CD4-positive, alpha-beta T cell treated with Interleukin-4 for 4 hours (primary cell): ENCODE results near the gene LRP2.

Source experiments
- DNase-seq: peaks from one replicate; pipeline ENCODE4 v3.0.0-alpha.2; 2020

LRP2 gene

DNA sequence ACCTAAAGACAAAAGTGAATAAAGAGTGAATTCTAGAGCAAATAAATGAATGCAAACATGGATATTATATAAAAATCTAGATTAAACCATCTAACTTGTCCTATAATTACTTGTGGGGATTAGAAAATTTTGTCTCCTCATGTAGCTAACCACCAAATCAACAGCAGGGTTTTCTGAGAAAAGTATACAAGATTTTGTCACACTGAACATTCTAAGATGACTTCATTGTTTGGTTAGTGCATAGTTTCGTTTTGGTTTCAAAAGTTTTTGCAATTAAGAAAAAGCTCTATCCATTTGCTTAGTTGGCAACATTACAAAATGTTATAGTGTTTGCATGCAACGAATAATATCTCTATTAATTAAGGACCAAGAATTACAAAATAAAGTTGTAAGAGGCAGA lies 125.0 kb downstream of the LRP2 start:
- no peak for DNase-seq

DNA sequence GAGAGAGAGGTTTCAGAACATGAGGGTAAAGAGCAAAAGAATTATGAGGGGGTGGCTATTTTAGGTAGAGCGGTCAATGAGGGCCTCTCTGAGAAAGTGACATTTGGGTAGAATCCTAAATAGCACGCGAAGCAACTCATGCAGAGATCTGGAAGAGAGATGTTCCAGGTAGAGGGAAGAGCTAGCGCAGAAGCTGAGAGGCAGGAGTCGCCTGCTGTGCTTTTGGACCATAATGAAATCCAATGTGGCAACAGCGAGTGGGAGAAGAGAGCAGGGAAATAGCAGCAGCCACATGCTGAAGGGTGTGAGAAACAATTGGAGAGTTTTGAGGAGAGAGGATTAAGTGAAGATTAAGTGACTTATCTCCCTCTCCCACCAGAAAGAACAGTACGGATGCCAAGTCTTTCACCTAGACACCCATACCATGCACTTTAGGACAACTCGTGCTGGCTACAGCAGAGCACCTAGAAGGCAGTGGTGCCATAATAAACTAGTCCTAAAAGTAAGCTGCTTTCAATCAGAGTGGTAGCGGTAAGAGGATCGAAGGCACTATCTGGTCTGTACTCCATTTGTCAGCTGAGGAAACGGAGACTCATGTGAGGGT lies 129.7 kb downstream of the LRP2 start:
- DNase-seq = no peak

DNA sequence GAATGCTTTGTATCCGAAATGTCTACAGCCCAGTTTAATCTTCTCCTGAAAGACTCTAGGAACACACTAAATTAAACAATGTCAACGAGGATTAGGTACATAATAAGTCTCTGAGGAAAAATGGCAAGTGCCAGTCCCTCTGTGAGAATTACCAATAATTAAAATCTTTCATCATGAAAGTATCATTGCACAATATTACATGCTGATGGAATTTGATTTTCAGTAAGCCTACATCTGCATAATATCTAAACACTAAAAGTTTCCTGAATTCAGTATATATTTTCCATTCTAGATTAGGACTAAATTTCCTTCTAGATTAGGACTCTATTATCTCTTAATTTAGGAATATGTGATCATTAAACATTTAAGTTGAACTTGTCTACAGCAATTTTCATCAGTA lies 132.1 kb downstream of the LRP2 start:
- no peak for DNase-seq

DNA sequence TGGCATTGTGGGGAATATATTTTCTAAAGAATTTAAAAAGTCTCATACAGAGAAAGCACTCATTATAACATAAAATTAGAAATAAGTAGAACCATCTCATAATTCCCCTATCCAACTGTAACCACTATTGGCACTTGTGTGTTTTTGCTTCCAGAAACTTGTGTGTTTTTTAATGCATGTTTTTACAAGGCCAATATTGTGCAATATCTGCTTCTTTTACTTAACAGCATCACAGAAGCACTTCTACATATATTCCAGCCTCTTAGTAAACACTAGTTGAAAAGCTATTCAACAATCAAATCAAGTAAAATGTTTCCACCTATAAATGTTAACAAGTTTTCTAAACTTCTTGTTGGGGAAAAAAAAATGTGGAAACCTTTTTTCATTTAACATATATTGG lies 132.7 kb downstream of the LRP2 start:
- no peak for DNase-seq

DNA sequence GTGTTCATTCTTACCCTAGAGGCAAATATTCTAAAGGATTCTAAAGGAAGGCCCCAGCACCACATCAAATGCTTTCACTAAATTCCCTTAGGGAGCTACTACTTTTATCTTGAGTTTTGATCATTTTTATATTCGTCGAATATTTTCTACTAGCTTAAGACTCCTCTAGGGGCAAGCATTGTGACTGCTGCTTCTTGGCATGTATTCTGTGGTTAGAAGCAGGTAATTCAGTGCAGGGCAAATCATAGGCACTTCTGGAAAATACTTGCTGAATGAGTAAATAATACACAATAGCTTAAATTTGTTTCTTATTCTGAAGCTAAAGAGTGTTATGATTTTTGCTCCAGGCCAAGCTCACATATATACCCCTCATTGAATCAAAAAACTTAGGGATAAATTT lies 136.4 kb downstream of the LRP2 start:
- no peak for DNase-seq

DNA sequence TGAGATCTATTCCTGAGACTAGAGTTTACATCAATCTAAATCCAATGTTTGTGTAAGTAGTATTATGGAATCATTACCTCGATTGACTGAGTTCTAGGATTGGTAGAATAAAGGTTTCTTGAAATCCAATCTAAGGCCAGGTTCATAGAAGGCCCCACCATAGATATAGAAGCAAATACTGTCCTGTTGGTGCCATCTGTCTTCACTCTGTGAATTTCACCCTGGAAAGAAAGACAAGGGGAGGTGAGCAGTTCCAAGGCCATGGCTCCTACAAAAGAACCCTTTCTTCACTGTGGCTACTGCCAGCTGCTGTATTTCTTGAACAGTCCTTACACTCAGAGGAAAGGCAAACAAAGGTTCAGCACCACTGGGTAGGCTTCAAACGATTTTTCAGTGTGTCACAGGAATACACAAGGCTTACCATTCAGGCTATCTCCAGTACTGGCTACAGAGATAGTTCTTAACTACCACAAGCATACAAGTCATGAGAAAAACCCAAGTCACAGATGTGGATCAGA lies 137.0 kb downstream of the LRP2 start:
- DNase-seq = no peak

DNA sequence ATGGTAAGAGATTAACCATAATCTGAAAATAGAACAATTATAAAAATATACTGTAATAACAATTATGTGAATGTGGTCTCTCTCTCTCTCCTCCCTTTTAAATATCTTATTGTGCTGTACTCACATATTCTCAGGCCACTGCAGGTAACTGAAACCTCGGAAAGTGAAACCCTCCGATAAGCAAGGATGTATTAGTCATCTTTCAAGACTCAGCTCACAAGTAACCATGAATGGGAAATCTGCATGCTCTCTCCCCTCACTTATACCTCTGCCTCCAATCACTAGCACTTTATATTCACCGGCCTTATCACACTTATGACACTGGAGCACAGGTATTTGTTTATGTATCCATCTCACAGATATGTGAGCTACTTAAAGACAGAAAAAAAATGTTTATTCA lies 139.7 kb downstream of the LRP2 start:
- no peak for DNase-seq

DNA sequence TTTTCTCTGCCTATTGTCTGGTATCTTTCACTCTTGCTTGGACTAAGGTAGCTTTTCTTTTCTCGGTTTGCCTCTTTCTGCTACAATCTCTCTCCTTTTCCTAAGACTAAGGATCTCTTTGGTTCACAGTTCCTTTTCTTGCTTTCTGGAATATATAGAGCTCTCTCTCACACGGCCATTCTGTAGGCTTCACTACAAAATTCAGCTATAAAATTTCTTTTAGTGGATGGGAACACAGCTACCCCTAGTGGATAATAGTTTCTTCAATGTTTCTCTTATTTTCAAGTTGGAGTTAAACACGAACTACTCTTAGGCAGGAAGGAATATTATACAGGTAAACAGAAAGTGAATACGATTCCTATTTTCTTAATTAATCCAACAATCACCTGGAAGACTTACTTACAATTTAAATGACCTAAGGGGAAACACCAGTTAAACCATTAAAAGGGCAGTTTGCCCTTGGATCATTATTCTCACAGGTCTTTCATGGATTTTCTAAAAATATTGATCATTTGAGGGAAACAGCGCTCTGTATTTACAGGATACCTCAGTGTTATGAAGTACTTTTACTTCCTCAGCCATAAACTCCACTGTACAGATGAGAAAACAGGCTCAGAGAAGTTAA lies 140.5 kb downstream of the LRP2 start:
- no peak for DNase-seq

DNA sequence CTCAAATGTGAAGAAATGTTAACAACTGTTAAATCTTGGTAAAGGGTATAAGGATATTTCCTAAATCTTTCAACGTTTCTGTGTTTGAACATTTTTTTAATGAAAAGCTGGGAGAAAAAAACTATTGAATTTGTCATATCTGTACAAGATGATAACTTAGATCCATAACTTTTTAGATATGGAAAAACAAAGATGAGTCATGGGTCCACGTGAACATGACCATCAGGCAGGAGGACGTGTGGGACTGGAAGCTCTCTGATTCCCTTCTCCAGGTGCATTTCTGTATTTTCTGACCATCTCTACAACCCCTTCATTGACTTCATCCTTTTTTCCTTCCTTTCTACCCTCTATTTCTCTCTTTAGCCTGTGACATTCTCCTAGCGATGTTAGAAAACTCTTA lies 151.4 kb downstream of the LRP2 start:
- DNase-seq = no peak

DNA sequence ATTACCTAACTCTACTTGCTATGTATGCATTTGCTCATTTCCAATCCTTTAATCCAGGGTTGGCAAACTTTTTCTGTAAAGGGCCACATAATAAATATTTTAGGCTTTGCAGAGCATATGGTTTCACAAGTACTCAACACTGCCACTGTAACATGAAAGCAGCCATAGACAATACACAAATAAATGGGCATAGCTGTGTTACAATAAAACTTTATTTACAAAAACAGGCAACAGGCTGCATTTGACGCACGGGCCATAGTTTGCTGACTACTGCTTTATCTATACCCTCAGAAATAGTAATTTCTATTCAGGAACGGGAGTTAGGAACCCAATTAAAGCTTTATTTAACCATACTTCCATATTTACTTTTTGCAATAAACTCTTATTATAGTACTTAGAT lies 154.3 kb downstream of the LRP2 start:
- no peak for DNase-seq

DNA sequence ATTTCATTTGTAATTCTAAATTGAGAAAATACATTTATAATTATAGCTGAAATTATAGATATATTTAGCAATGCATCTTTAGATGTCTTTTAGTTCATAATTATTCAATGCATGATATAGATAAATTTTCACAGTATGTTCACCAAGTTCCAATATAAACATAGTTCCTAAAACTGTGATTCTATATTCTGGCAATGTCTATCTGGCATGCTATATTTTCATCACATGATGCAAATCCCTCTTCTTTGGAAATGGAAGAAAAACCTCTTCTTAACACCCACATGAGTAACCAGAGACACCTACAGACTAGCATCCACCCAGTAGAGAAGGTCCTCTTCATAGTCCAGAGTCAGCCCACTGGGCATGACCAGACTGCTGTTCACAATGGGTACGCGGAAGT lies 157.2 kb downstream of the LRP2 start:
- DNase-seq = no peak

DNA sequence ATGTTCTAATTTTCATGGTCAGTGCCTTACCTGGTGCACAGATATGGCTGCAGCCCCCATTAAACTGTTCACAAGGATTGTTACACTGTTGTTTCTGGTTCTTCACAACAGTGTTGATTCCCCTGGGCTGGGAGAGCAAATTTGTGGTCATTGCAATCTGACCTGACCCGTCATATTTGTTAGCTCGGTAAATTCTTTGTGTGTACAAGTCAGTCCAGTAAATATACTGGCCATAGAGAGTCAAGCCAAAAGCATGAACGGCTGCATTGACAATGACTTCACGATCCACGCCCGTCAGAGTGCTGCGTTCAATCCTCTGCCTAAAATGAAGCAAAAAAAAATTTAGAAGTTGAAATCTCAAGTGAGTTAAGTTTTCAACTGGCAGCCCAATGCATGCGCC lies 158.4 kb downstream of the LRP2 start:
- DNase-seq = no peak

DNA sequence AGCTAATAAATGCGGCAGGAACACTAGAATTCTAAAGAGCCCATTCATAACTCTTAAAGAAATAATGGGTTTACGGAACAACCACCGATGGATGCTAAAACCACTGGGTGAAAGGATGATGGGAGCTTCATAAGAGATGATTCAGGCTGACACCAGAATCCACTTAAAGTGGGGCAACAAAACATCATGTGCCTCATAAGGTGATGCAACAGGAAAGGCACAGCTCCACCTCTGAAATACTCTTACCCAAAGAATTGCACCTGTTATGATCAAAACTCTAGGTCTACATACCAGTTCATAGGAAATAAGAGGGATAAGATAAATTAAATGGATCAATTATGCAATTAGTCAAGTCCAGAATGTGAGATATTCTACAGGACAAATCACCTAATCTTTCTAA lies 161.6 kb downstream of the LRP2 start:
- DNase-seq = no peak

DNA sequence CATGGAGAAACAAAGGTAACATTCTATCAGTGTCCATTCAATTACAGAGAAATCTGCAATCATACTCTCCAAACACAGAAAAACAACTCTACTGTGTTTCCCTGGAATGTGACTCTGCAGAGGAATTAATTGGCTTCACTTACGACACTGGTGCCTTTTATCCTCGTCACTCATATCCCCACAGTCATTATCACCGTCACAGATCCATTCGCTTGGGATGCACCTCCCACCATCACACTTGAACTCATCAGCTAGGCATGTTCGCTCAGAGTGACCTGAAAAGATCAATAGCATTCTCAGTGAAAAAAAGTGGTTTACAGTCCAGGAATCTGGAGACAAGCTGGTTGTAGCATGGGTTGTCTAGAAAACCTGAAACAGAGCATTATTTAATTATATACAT lies 168.7 kb downstream of the LRP2 start:
- no peak for DNase-seq

DNA sequence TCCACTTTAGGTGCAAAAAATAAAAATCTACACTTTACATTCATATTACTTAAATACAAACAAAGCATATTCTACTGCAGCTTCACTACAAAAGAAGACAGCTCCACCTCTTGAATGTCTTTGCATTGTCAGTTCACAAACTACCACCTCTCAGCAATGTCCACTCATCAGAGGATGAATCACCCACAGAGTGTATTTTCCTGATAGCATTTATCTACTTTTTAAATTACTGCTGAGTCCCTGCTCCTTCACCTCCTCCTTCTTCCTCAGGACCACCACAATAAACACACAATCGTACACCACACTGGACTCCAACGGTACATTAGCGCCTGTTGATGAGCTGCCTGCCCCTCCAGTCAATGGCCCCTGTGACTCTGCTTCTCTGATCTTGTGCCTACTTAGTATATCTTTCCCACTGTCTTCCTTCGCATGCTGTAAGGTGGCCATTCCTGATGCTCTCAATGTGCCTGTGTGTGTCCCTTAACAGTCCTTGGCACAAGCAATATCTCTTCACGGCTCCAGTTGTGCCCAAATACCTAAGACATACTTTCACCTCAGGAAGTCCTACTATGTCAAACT lies 172.0 kb downstream of the LRP2 start:
- no peak for DNase-seq

DNA sequence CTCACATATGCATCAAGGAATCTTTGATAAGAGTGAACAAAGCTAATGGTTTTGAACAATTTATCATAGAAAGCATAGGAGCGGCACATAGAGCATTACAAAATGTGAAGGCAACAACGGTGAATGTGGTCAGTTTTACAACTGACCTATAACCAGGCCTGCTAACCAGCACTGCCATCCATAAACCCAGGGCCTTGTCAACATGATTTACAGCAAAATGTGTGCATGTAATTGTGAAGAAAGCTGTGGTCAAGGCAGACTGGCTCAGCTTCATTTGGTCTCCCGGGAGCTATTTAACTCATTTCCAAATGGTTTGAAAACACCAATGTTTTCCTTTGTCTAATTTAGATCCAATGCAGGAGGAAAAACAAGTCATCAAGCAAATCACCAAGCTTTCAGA lies 173.2 kb downstream of the LRP2 start:
- no peak for DNase-seq

DNA sequence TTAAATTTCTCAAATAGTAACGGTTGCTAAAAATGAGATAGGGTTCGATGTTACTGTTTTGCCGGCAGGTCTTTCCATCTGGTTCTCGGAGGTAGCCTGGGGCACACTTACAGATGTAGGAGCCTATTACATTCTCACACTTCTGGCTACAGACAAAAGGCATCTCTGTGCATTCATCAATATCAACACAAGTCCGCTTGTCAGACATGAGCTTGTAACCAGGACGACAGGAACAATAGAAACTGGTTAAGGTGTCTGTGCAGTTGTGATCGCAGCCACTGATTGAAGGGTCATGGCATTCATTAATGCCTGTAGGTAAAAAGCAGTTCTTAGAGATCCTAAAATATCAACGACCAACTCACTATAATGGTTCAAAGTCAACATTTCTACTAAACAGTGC lies 176.6 kb downstream of the LRP2 start:
- no peak for DNase-seq

DNA sequence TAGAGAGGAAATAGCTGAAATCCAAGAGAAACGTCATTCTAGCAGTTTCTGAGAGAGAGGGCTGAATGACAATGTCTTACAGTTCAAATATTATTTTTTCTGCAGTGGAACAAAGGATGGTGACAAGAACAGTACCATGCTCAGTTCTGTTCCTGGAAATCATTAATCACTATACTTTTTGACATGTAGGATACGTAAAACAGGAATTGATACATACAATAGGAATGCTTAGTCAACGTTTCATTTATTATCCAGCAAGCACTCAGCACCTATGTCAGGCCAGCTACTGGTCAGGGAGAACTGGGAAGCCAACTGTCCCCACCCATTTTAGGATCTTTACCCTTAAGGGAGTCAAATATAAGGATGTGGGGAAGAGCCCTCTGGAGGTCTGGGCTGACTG lies 178.3 kb downstream of the LRP2 start:
- DNase-seq = no peak

DNA sequence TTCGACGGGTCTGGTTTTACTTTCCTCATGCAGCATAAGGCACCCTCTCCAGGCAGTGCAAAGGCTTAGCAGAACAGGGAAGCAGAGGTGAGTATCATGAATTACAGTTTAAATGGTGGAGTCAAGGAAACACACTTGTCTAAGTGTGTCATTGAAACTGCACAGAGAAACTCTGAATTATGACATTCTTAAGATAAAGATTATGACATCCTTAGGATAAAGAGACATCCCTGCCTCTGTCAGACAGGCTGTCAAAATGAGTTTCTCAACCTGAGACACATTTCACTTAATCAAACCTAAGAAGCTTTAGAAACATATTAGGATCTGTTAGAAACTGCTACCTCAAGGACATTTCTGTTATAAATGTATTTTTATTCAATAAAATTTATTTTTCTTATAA lies 179.8 kb downstream of the LRP2 start:
- no peak for DNase-seq

DNA sequence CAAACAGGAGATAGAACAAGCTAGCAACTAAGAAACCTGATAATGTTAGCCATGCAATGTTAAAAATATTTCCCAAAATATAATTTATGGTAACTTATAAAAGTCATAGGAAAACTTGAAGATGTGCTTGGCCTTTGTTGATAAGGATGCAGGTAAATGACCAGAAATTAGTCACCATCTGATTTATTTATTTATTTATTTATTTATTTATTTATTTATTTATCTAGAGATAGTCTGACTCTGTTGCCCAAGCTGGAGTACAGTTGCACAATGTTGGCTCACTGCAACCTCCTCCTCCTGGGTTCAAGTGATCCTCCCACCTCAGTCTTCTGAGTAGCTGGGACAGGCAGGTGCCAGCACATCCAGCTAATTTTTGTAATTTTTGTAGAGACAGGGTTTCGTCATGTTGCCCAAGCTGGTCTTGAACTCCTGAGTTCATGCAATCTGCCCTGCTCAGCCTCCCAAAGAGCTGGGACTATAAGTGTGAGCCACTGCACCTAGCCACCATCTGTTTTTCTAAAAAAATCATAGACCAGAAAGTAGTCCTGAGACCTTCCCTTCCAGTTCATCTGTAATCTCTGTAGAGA lies 183.4 kb downstream of the LRP2 start:
- no peak for DNase-seq

DNA sequence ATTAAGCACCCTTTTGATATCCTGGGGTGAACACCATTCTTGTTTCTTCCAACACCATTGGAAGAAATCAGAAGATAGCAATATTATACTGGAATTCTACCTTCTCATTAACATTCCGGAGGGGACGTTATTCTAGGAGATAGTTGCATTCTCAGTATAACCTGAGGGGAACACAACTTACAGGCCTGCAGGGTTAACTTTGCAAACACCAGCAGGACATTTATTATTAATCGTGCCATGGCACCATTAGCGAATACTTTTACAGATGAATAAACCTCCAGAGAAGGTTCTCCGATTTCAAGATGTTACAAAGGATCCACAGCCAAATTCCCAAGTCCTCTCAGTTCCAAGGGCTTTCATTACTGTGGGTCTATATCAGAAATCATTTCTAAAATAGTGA lies 184.0 kb downstream of the LRP2 start:
- DNase-seq = no peak

DNA sequence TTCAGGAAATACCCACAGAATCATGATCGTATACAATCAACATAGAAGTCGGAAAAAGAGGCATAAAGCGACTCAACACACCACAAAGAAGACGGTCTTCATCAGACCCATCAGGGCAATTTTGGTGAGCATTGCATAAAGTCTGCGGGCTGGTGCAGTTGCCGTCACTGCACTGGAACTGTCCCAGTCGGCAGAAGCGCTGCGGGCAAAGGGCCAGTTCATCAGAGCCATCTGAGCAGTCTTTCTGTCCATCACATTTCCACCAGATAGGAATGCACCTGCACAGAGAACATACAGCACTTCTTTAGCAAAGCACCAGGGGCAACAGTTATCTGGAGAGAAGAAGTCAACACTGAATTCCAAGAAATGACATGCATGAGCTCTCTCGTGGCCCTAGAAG lies 187.2 kb downstream of the LRP2 start:
- no peak for DNase-seq

DNA sequence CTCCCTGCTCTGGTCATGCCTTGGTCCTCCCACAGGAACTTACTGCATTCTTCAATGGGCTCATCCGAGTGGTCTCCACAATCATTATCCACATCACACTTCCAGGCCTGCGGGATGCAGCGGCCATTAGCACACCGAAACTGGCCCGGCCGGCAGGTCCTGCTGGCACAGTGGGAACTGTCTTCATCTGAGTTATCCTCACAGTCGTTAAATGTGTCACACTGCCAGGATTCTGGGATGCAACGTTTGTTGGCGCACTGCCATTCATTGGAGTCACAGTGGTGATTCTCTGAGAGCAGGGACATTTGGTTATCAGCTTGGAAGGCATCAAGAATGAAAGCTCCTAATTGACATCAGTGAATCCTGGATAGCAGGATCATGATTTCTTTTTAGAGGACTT lies 188.5 kb downstream of the LRP2 start:
- DNase-seq = no peak

DNA sequence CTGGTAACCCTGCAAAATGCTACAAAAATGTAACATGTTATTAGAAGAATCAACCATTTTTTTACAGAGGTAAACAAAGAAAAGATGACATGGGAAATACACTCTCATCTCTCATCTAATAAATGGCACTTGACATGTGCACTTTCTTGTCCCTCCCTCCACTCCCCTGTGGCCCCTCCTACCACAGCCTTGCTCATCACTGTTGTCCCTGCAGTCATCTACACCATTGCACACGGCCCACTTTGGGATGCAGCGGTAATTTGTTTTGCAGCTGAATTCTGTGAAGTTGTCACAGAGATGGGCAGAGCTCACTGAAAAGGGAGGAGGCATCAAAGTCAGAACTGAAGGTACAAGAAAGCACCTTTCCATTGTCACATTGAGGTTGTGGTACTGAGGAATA lies 189.4 kb downstream of the LRP2 start:
- DNase-seq = no peak
